Mesendoderm (in vitro differentiated cells): ENCODE measurements around the gene CRAMP1.

ENCODE experiments used
- DNase-seq: peaks from one replicate; pipeline ENCODE4 v3.0.0; 2013
- H2AK5ac ChIP-seq: 2 replicates; pipeline ENCODE4 v1.6.1; 2013; ENCODE audit warnings: low read length, inconsistent platforms
- H2BK120ac ChIP-seq: 2 replicates; pipeline ENCODE4 v1.6.1; 2013; ENCODE audit warnings: low read depth, mild to moderate bottlenecking, low read length, moderate library complexity, mixed read lengths
- H2BK15ac ChIP-seq: replicated peaks from 2 replicates; pipeline ENCODE4 v1.6.1; 2013; ENCODE audit warnings: low read depth, mild to moderate bottlenecking, moderate library complexity
- H2BK5ac ChIP-seq: 2 replicates; pipeline ENCODE4 v1.6.1; 2013; ENCODE audit warnings: low read length, inconsistent platforms
- H3K18ac ChIP-seq: 2 replicates; pipeline ENCODE4 v1.6.1; 2013; ENCODE audit warnings: mild to moderate bottlenecking, low read length, mixed read lengths
- H3K23ac ChIP-seq: one replicate; pipeline ENCODE4 v1.6.1; 2013; ENCODE audit warnings: low read length
- H3K27ac ChIP-seq: 2 replicates; pipeline ENCODE4 v1.5.1; 2013; ENCODE audit warnings: low read depth, mild to moderate bottlenecking, inconsistent platforms, low read length, moderate library complexity
- H3K27me3 ChIP-seq: 2 replicates; pipeline ENCODE4 v1.6.1; 2013; ENCODE audit warnings: low read length, control low read depth, mild to moderate bottlenecking, inconsistent platforms; ENCODE audit not compliant: insufficient read depth, poor library complexity
- H3K36me3 ChIP-seq: 2 replicates; pipeline ENCODE4 v1.6.1; 2013; ENCODE audit warnings: low read length, inconsistent platforms; ENCODE audit not compliant: control insufficient read depth, insufficient read depth
- H3K4ac ChIP-seq: one replicate; pipeline ENCODE4 v1.6.1; 2013; ENCODE audit warnings: low read depth, mild to moderate bottlenecking, low read length, moderate library complexity
- H3K4me1 ChIP-seq: 2 replicates; pipeline ENCODE4 v1.6.1; 2013; ENCODE audit warnings: low read depth, low read length, inconsistent platforms; ENCODE audit not compliant: control insufficient read depth
- H3K4me2 ChIP-seq: 2 replicates; pipeline ENCODE4 v1.6.1; 2013; ENCODE audit warnings: low read length
- H3K4me3 ChIP-seq: 2 replicates; pipeline ENCODE4 v1.5.1; 2013; ENCODE audit warnings: mild to moderate bottlenecking, low read length
- H3K56ac ChIP-seq: one replicate; pipeline ENCODE4 v1.6.1; 2013; ENCODE audit warnings: low read length
- H3K79me1 ChIP-seq: 2 replicates; pipeline ENCODE4 v1.6.1; 2013; ENCODE audit warnings: low read length, inconsistent platforms
- H3K79me2 ChIP-seq: 2 replicates; pipeline ENCODE4 v1.6.1; 2013; ENCODE audit warnings: mild to moderate bottlenecking, low read length; ENCODE audit not compliant: control insufficient read depth, insufficient read depth
- H3K9ac ChIP-seq: 2 replicates; pipeline ENCODE4 v1.6.1; 2013; ENCODE audit warnings: low read length, inconsistent platforms
- H4K5ac ChIP-seq: one replicate; pipeline ENCODE4 v1.6.1; 2013; ENCODE audit warnings: low read length
- H4K8ac ChIP-seq: one replicate; pipeline ENCODE4 v1.6.1; 2013; ENCODE audit warnings: low read depth, mild to moderate bottlenecking, control low read depth, low read length, moderate library complexity
- WGBS: extraction: QIAGEN DNeasy Blood & Tissue Kit; methylation state at CpG from one replicate; pipeline ENCODE4 v1.1.7; 2013; ENCODE audit warnings: low lambda C conversion rate, missing lambda C conversion rate; ENCODE audit not compliant: insufficient coverage; ENCODE audit errors: extremely low coverage; 5-methylcytosine and 5-hydroxymethylcytosine counted together

Gene CRAMP1

DNA sequence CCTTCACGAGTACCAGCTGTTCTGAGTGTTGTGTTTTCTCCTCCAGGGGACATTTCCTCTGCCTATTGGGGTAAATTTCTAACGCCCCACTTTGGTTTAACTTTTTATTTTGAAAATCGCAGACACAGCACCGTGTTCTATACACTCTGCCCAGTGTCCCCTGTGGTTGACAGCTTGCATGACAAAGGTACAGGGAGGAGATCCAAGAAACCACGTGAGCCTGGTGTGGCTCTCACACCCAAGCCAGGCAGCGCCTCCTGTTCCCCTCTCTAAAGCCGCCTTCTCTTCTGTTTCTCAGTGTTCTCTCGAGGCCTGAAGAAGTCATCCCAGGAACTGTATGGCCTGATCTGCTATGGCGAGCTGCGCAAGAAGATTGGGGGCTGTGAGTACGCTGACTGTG, 25.4 kb downstream of the CRAMP1 start:
- Histone ChIP-seq H2AK5ac (no peak overlapping the region), H2BK15ac (no peak overlapping the region), H3K79me2 (no peaks in the 10 kb centered on the region), H2BK120ac (no peak overlapping the region), H3K36me3 (peaks cover 13% of the 10 kb centered on the region), H3K27me3 (no peaks in the 10 kb centered on the region), H3K56ac (no peak overlapping the region), H3K9ac (no peak overlapping the region), H3K4me3 (no peak overlapping the region), H2BK5ac (no peak overlapping the region), H3K18ac (no peak overlapping the region), H3K4me2 (no peak overlapping the region), H3K4me1 (no peaks in the 10 kb centered on the region), H4K8ac (no peak overlapping the region), H4K5ac (no peak overlapping the region), H3K23ac (no peak overlapping the region), H3K4ac (no peak overlapping the region), H3K79me1 (peaks cover 9% of the 10 kb centered on the region), H3K27ac (no peak overlapping the region)
- DNase-seq: no peak
- WGBS: no CpG with 5 or more reads among the region's 11 CpGs

DNA sequence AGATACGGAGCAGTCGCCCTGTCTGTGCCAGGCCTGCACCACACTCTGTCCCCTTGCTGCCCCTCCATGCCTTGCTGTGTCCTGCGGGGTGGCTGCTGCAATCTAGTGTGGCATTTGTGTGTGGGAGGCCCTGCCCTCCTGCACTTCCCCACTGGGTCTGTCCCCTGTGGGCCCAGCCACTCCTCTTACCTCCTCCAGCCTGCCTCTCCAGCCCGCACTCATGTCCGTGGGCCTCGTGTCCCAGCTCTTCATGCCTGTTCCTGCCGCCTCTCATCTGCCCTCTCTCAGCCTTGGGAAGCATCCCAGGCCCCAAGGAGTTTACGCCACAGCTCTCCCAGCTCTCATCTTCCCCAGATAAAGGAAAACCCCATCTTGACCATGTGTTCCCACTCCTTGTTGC, 26.6 kb downstream of the CRAMP1 start:
- Histone ChIP-seq H2BK5ac (no peak overlapping the region), H3K4ac (no peak overlapping the region), H3K4me1 (no peaks in the 10 kb centered on the region), H2BK15ac (no peak overlapping the region), H3K36me3 (peaks cover 7% of the 10 kb centered on the region), H3K18ac (no peak overlapping the region), H4K8ac (no peak overlapping the region), H3K79me1 (peaks cover 9% of the 10 kb centered on the region), H4K5ac (no peak overlapping the region), H2AK5ac (no peak overlapping the region), H3K9ac (no peak overlapping the region), H3K4me3 (no peak overlapping the region), H3K56ac (no peak overlapping the region), H3K27ac (no peak overlapping the region), H3K79me2 (no peaks in the 10 kb centered on the region), H3K27me3 (no peaks in the 10 kb centered on the region), H2BK120ac (no peak overlapping the region), H3K23ac (no peak overlapping the region), H3K4me2 (no peak overlapping the region)
- no CpG with 5 or more reads among the region's 8 CpGs for WGBS
- DNase-seq: no peak

DNA sequence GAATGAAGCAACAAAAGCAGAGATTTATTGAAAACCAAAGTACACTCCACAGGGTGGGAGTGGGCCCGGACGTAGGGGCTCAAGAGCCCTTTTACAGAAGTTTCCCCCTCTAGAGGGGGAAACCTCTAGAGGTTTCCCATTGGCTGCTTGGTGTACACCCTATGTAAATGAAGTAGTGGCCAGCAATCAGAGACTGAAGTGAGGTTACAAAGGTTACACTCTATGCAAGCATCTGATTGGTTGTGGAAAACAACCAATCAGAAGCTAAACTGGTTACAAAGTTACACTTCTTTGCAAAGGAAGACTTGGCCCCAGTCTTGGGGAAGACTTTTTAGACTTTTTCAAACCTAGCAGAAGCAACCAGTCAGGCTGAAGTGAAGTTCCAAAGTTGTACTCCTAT, 27.1 kb downstream of the CRAMP1 start:
- peak; percentile 8 for DNase-seq
- no peak overlapping the region for H2BK120ac ChIP-seq
- WGBS: no CpG with 5 or more reads among the region's 2 CpGs
- peaks cover 9% of the 10 kb centered on the region for H3K36me3 ChIP-seq
- no peak overlapping the region for H3K56ac ChIP-seq
- no peaks in the 10 kb centered on the region for H3K4me1 ChIP-seq
- no peak overlapping the region for H4K5ac ChIP-seq
- no peak overlapping the region for H2BK5ac ChIP-seq
- no peaks in the 10 kb centered on the region for H3K79me2 ChIP-seq
- no peak overlapping the region for H4K8ac ChIP-seq
- H3K4ac ChIP-seq: no peak overlapping the region
- no peak overlapping the region for H3K4me3 ChIP-seq
- no peaks in the 10 kb centered on the region for H3K27me3 ChIP-seq
- no peak overlapping the region for H3K18ac ChIP-seq
- no peak overlapping the region for H2AK5ac ChIP-seq
- no peak overlapping the region for H3K23ac ChIP-seq
- no peak overlapping the region for H3K4me2 ChIP-seq
- H2BK15ac ChIP-seq: no peak overlapping the region
- H3K79me1 ChIP-seq: peaks cover 9% of the 10 kb centered on the region
- H3K9ac ChIP-seq: no peak overlapping the region
- H3K27ac ChIP-seq: no peak overlapping the region

DNA sequence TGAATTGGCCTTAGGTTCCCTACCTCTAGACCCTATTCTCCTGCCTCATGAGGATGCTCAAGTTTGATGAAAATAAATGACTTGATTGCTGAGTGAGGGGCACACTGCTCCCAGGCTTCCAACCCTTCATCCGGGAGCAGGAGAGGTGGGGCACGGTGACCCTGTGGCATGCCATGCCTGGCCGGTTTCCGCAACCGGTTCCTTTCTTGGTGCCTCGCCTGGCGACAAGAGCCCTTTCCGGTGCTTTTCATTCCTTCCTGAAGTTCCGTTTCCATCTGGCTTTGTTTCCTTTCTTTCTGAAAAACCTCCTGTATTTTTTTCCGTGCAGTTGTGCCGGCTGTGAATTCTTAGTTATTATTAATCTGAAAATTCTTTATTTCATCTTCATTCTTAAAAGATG, 27.7 kb downstream of the CRAMP1 start:
- no peak overlapping the region for H2BK120ac ChIP-seq
- no peak overlapping the region for H2BK5ac ChIP-seq
- no peaks in the 10 kb centered on the region for H3K79me2 ChIP-seq
- H3K4ac ChIP-seq: no peak overlapping the region
- no peak overlapping the region for H3K4me3 ChIP-seq
- no peak overlapping the region for H4K8ac ChIP-seq
- no peaks in the 10 kb centered on the region for H3K27me3 ChIP-seq
- H4K5ac ChIP-seq: no peak overlapping the region
- no peak overlapping the region for H3K4me2 ChIP-seq
- H3K36me3 ChIP-seq: peaks cover 7% of the 10 kb centered on the region
- no peak overlapping the region for H3K9ac ChIP-seq
- no peak overlapping the region for H3K23ac ChIP-seq
- H2AK5ac ChIP-seq: no peak overlapping the region
- DNase-seq: no peak
- no peak overlapping the region for H3K18ac ChIP-seq
- H3K56ac ChIP-seq: no peak overlapping the region
- no peak overlapping the region for H3K27ac ChIP-seq
- no peaks in the 10 kb centered on the region for H3K4me1 ChIP-seq
- no CpG with 5 or more reads among the region's 11 CpGs for WGBS
- H3K79me1 ChIP-seq: peaks cover 6% of the 10 kb centered on the region
- H2BK15ac ChIP-seq: no peak overlapping the region

DNA sequence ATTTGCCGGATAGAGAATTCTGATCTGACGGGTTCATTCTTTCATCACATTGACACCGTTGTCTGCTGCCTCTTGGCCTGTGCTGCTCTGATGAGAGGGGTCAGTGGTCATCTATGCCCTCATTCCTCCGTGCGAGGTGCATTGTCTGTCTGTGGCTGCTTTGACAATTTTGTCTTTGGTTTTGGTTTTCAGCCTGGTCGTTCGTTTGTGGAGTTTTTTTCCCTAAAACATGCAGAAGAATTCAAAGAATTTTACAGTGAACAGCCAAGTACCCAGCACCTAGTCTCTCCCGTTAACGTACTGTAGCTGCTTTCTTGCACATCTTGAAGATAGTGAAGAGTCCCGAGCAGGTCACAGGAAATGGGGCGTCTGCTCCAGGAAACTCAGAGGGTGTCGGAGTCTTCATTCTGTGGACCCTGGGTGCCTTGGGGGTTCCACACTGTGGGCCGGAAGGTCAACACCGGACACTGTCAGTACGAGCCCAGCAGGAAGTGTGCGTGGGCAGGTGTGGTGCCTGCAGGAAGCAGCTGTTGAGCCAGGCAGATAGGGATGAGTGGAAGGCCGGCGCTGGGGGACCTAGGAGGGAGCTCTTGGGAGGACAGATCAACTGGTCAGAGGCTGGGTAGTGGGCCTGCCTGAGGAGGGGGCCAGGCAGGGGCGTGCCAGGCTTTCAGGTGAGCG, 28.2 kb downstream of the CRAMP1 start:
- H3K79me2 ChIP-seq: no peaks in the 10 kb centered on the region
- no peak overlapping the region for H3K56ac ChIP-seq
- H2BK120ac ChIP-seq: no peak overlapping the region
- peaks cover 7% of the 10 kb centered on the region for H3K36me3 ChIP-seq
- H4K8ac ChIP-seq: no peak overlapping the region
- no peaks in the 10 kb centered on the region for H3K27me3 ChIP-seq
- no peak overlapping the region for H3K27ac ChIP-seq
- H4K5ac ChIP-seq: no peak overlapping the region
- H3K4me3 ChIP-seq: no peak overlapping the region
- H3K23ac ChIP-seq: no peak overlapping the region
- no peaks in the 10 kb centered on the region for H3K4me1 ChIP-seq
- peaks cover 2% of the 10 kb centered on the region for H3K79me1 ChIP-seq
- H3K4me2 ChIP-seq: no peak overlapping the region
- H3K18ac ChIP-seq: no peak overlapping the region
- no peak overlapping the region for H3K9ac ChIP-seq
- H2BK5ac ChIP-seq: no peak overlapping the region
- H2BK15ac ChIP-seq: no peak overlapping the region
- H2AK5ac ChIP-seq: no peak overlapping the region
- no peak overlapping the region for H3K4ac ChIP-seq
- no peak for DNase-seq
- WGBS: no CpG with 5 or more reads among the region's 20 CpGs

DNA sequence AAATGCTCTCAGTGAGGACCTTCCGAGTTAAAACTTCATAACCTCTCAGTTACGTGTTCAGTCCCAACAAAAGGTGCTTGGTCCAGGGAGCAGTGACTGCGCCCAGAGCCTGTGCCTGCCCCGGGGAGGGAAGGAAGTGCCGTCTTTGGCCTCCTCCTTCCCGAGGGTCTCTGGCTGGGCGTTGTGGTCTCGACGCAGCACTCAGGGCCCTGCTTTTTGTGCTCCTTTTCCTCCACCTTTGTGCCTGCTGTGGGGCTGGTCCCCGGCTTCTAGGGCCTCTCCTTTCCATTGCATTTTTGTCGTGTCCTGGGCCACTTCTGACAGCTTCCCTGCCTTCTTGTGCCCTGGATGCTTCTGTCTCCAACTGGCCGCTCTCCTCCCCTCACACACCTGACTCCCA, 29.1 kb downstream of the CRAMP1 start:
- no peaks in the 10 kb centered on the region for H3K27me3 ChIP-seq
- no peaks in the 10 kb centered on the region for H3K79me2 ChIP-seq
- H3K79me1 ChIP-seq: no peaks in the 10 kb centered on the region
- no peak overlapping the region for H2BK15ac ChIP-seq
- no peaks in the 10 kb centered on the region for H3K4me1 ChIP-seq
- WGBS: no CpG with 5 or more reads among the region's 12 CpGs
- DNase-seq: no peak
- H3K27ac ChIP-seq: no peak overlapping the region
- H3K4me3 ChIP-seq: no peak overlapping the region
- H2BK120ac ChIP-seq: no peak overlapping the region
- no peak overlapping the region for H3K23ac ChIP-seq
- no peak overlapping the region for H2BK5ac ChIP-seq
- no peak overlapping the region for H3K18ac ChIP-seq
- no peak overlapping the region for H4K5ac ChIP-seq
- no peak overlapping the region for H4K8ac ChIP-seq
- H3K56ac ChIP-seq: no peak overlapping the region
- H3K4ac ChIP-seq: no peak overlapping the region
- no peak overlapping the region for H2AK5ac ChIP-seq
- H3K4me2 ChIP-seq: no peak overlapping the region
- H3K9ac ChIP-seq: no peak overlapping the region
- H3K36me3 ChIP-seq: peaks cover 7% of the 10 kb centered on the region
